SK-N-MC (cell line): ENCODE data around the gene CPB1.
A peak's percentile ranks its signal among the peaks of the same experiment; 100 is the strongest.

Experiments used
- DNase-seq: peaks from one replicate; pipeline ENCODE4 v3.0.0-alpha.2; 2011; ENCODE audit warnings: low read depth, low spot score
- H3K27ac ChIP-seq: fragments of 200-600 bp; sonication (generic); 2 replicates; pipeline ENCODE4 v1.5.1; 2016; ENCODE audit warnings: mixed run types
- H3K36me3 ChIP-seq: fragments of 200-600 bp; sonication (generic); 2 replicates; pipeline ENCODE4 v1.6.1; 2017; ENCODE audit warnings: antibody characterized with exemption, low read length, mixed read lengths; ENCODE audit not compliant: insufficient read depth
- H3K4me3 ChIP-seq: fragments of 200-600 bp; sonication (generic); 2 replicates; pipeline ENCODE4 v1.5.1; 2016
- H3K9ac ChIP-seq: fragments of 200-600 bp; sonication (generic); 2 replicates; pipeline ENCODE4 v1.8.0; 2017; ENCODE audit warnings: mixed run types, mixed read lengths; ENCODE audit not compliant: insufficient read length
- H3K9me3 ChIP-seq: fragments of 200-600 bp; sonication (generic); 2 replicates; pipeline ENCODE4 v1.6.1; 2017; ENCODE audit warnings: low read depth, mild to moderate bottlenecking, antibody characterized with exemption, low read length, moderate library complexity, mixed read lengths
- EZH2 ChIP-seq: fragments of 200-600 bp; sonication (generic); IDR thresholded peaks from one replicate; pipeline ENCODE4 v1.6.1; 2017; ENCODE audit warnings: antibody characterized with exemption
- FOXP2 ChIP-seq: optimal IDR thresholded peaks from 2 replicates; pipeline ENCODE3; 2011; ENCODE audit warnings: mild to moderate bottlenecking, moderate library complexity; ENCODE audit not compliant: insufficient read depth; ENCODE audit errors: extremely low read length, control extremely low read depth
- POLR2AphosphoS5 ChIP-seq: IDR thresholded peaks from 2 replicates; pipeline ENCODE4 v1.6.1; 2012; ENCODE audit warnings: mild to moderate bottlenecking, low read depth, low read length, borderline replicate concordance

Gene CPB1

GRCh38 chr3:148848410-148848809, 20.8 kb downstream of the CPB1 start:
- no peaks in the 10 kb centered on the region for H3K9me3 ChIP-seq
- no peak for DNase-seq
- TF ChIP-seq FOXP2 (no peak), POLR2AphosphoS5 (no peak), EZH2 (no peak)
- no peaks in the 10 kb centered on the region for H3K36me3 ChIP-seq
- peak overlapping the region; percentile 54; the same call in 1 of the 2 replicates for H3K27ac ChIP-seq
- H3K9ac ChIP-seq = no peak overlapping the region
- no peak overlapping the region for H3K4me3 ChIP-seq

DNA sequence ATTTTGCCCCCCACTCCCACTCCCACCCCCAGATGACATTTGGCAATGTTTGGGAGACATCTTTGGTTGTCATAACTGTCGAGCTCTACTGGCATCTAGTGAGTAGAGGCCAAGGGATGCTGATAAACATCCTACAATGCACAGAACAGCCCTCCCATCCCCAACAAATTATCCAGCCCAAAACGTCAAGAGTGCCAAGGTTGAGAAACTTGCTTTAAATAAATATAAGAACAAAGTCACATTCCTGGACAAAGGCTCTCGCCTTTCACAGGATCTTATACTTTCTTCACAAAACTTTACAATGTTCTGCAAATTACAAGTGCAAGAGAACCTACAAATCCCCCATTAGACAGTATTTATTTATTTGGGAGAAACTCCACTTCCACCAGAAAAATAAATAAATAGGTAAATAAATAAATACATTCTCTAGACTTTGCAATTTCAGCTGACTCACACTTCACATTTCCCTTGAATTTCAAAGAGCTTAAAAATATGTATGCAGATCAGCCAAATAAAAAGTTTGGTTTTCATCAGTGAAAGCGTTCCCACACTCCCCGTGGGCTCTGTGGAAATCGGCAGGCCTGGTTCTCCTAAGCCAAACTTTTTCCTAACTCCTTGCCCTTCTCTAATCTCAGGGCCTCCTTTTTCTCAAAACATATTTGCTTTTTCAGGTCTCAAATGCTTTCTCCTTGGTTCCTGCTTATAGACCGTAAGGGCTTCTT, 24.8 kb downstream of the CPB1 start:
- no peak overlapping the region for H3K9ac ChIP-seq
- no peak overlapping the region for H3K4me3 ChIP-seq

DNA sequence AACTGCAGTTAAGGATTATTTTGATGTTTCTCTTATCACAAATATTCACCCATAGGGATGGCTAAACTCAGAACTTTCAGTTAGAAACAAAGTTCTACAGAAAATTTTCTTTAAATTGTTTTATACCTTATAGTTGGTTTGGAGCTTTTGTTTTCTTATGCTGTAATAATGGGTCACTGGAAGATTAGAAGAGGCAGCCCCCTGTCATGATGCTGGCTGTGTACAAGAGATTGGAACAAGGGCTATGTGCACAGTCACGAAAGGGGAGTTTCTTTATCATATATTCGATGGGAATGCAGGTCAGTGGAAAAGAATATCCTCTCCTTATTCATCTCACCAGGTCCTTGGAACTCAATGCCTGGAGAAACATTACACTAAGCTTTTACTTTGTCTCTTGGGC, 25.5 kb downstream of the CPB1 start:
- no peaks in the 10 kb centered on the region for H3K9me3 ChIP-seq
- no peak overlapping the region for H3K27ac ChIP-seq
- H3K36me3 ChIP-seq = no peaks in the 10 kb centered on the region
- no peak overlapping the region for H3K9ac ChIP-seq
- DNase-seq = no peak
- TF ChIP-seq POLR2AphosphoS5 (no peak), FOXP2 (no peak), EZH2 (no peak)
- no peak overlapping the region for H3K4me3 ChIP-seq

More for the DNA sequence above, 24.8 kb downstream of the CPB1 start:
- H3K27ac ChIP-seq = no peak overlapping the region
- H3K9me3 ChIP-seq = no peaks in the 10 kb centered on the region
- no peaks in the 10 kb centered on the region for H3K36me3 ChIP-seq
- TF ChIP-seq FOXP2 (no peak), POLR2AphosphoS5 (no peak), EZH2 (no peak)
- DNase-seq = no peak

- no peak overlapping the region for H3K9ac ChIP-seq
- H3K4me3 ChIP-seq = no peak overlapping the region
- no peaks in the 10 kb centered on the region for H3K9me3 ChIP-seq
- H3K36me3 ChIP-seq = no peaks in the 10 kb centered on the region
- no peak for DNase-seq
- TF ChIP-seq POLR2AphosphoS5 = no peak
- no peak overlapping the region for H3K27ac ChIP-seq
Measured at GRCh38 chr3:148854061-148854460, 26.4 kb downstream of the CPB1 start.

GRCh38 chr3:148856384-148856783, 28.8 kb downstream of the CPB1 start:
- TF ChIP-seq EZH2 = no peak
- TF ChIP-seq FOXP2 = peak; percentile 54
- no peaks in the 10 kb centered on the region for H3K9me3 ChIP-seq
- DNase-seq = peak; percentile 79
- H3K27ac ChIP-seq = no peak overlapping the region
- no peaks in the 10 kb centered on the region for H3K36me3 ChIP-seq
- no peak overlapping the region for H3K4me3 ChIP-seq
- no peak overlapping the region for H3K9ac ChIP-seq

GRCh38 chr3:148857316-148857715, 29.7 kb downstream of the CPB1 start:
- DNase-seq = no peak
- H3K36me3 ChIP-seq = no peaks in the 10 kb centered on the region
- H3K9me3 ChIP-seq = no peaks in the 10 kb centered on the region

GRCh38 chr3:148861277-148861869, 33.8 kb downstream of the CPB1 start:
- no peak overlapping the region for H3K9ac ChIP-seq
- TF ChIP-seq POLR2AphosphoS5 = no peak
- TF ChIP-seq EZH2 = no peak
- TF ChIP-seq FOXP2 = no peak
- no peaks in the 10 kb centered on the region for H3K9me3 ChIP-seq
- H3K4me3 ChIP-seq = no peak overlapping the region
- no peak overlapping the region for H3K27ac ChIP-seq
- DNase-seq = no peak
- no peaks in the 10 kb centered on the region for H3K36me3 ChIP-seq

More at GRCh38 chr3:148857316-148857715, 29.7 kb downstream of the CPB1 start:
- no peak for TF ChIP-seq POLR2AphosphoS5
- TF ChIP-seq FOXP2 = no peak
- TF ChIP-seq EZH2 = no peak
- no peak overlapping the region for H3K9ac ChIP-seq
- no peak overlapping the region for H3K4me3 ChIP-seq
- no peak overlapping the region for H3K27ac ChIP-seq

DNA sequence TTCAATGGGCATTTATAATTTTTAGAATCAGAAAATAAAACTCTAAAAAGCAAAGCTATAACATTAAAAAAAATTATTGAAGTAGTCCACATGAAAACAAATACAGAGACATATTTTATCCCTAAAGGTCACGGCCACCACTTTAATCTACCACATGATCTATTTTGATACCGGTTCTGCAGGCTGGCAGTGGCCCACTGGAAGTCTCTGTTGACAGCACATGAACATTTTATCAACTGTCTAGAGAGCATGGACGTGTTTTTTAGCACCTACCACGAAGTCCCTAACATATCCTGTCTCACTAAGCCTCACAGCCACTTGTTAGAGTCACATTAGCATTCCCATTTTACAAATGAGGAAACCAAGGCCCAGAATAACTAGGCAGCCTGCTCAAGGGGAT, 35.7 kb downstream of the CPB1 start:
- no peak for TF ChIP-seq FOXP2
- TF ChIP-seq POLR2AphosphoS5 = no peak
- TF ChIP-seq EZH2 = no peak
- Histone ChIP-seq H3K27ac (no peak overlapping the region), H3K4me3 (no peak overlapping the region), H3K9me3 (no peaks in the 10 kb centered on the region), H3K36me3 (no peaks in the 10 kb centered on the region), H3K9ac (no peak overlapping the region)
- no peak for DNase-seq
